Measurements from ENCODE around the gene LTBP3. TPM values are rescaled to one million over a fixed set of nuclear protein-coding genes. Genes with fewer than 3 reads are reported as not detected.
A peak's percentile ranks its signal among the peaks of the same experiment; 100 is the strongest.

Gene LTBP3
- total and polyA plus RNA-seq, 8 donors = 70.8 to 322 (median 239) TPM

DNA sequence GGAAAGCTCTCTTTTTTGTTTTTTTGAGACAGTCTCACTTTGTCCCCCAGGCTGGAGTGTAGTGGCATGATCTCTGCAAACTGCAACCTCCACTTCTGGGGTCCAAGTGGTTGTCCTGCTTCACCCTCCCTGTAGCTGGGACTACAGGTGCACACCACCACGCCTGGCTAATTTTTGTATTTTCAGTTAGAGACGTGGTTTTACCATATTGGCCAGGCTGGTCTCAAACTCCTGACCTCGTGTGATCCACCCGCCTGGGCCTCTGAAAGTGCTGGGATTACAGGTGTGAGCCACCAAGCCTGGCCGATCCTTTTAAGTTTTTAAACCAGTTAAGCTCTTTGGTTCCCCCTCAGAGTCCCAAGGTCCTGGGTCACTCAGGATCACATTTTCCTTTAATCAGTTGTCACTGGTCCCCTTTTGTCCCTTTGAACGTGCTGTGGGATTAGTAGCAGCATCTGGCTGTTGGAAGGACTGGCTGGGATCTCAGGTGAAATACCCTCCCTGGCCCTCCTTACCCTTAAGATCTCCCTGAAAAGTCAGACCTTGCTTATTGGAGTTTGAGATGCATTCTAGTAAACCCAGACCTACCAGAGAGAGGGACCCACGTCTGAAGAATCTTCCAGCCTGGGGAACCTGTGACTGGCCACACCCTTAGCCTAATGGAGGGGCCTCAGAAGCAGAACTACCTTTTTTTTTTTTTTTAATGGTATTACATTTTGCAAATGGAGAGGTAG lies 51.2 kb downstream of the LTBP3 start:
- Histone ChIP-seq H3K27ac (peak overlapping the region; percentile 98 to 99), H3K4me1 (peaks cover 3 to 57% of the 10 kb centered on the region in 2 donors), H3K27me3 (no peaks in the 10 kb centered on the region), H3K36me3 (peaks cover 0 to 50% of the 10 kb centered on the region in 2 donors), H3K9me3 (no peaks in the 10 kb centered on the region), H3K4me3 (peak overlapping the region in 1 of 2 donors; percentile 50)
- intact Hi-C loops (cut with DNase I) = loop anchor here in 1 of 2 donors (5.0 kb wide), 1 partner anchor 90 kb away; no protein-coding TSS in a partner anchor
- peak; percentile 43 for ATAC-seq
- peak in 2 of 4 donors; percentile 71 to 85 for DNase-seq
- TF ChIP-seq, protein P1, sequence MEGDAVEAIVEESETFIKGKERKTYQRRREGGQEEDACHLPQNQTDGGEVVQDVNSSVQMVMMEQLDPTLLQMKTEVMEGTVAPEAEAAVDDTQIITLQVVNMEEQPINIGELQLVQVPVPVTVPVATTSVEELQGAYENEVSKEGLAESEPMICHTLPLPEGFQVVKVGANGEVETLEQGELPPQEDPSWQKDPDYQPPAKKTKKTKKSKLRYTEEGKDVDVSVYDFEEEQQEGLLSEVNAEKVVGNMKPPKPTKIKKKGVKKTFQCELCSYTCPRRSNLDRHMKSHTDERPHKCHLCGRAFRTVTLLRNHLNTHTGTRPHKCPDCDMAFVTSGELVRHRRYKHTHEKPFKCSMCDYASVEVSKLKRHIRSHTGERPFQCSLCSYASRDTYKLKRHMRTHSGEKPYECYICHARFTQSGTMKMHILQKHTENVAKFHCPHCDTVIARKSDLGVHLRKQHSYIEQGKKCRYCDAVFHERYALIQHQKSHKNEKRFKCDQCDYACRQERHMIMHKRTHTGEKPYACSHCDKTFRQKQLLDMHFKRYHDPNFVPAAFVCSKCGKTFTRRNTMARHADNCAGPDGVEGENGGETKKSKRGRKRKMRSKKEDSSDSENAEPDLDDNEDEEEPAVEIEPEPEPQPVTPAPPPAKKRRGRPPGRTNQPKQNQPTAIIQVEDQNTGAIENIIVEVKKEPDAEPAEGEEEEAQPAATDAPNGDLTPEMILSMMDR (IDR thresholded peaks at IDR 0.05) = no peak

DNA sequence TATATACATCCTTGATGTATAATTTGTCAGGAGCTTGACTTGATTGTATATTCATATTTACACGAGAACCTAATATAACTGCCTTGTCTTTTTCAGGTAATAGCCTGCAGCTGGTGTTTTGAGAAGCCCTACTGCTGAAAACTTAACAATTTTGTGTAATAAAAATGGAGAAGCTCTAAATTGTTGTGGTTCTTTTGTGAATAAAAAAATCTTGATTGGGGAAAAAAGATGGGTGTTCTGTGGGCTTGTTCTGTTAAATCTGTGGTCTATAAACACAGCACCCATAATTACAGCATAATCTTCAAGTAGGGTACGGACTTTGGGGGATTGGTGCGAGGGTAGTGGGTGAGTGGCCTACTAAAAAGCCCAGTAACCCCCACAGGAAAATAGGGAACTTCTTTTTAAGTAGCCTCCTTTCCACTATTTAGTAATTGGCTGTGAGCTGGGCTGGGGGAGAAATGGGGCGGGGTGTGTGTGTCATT lies 51.8 kb downstream of the LTBP3 start:
- Histone ChIP-seq H3K9me3 (no peaks in the 10 kb centered on the region), H3K27me3 (no peaks in the 10 kb centered on the region), H3K27ac (peak overlapping the region; percentile 98 to 99), H3K4me3 (peak overlapping the region; percentile 50 to 77), H3K36me3 (peaks cover 4 to 56% of the 10 kb centered on the region in 2 donors), H3K4me1 (peaks cover 3 to 57% of the 10 kb centered on the region in 2 donors)
- no peak for ATAC-seq
- DNase-seq = peak in 1 of 4 donors; percentile 65
- TF ChIP-seq, protein P1 (IDR thresholded peaks at IDR 0.05) = no peak
- intact Hi-C loops (cut with DNase I) = loop anchor here in 1 of 2 donors (5.0 kb wide), 1 partner anchor 89 kb away; no protein-coding TSS in a partner anchor

DNA sequence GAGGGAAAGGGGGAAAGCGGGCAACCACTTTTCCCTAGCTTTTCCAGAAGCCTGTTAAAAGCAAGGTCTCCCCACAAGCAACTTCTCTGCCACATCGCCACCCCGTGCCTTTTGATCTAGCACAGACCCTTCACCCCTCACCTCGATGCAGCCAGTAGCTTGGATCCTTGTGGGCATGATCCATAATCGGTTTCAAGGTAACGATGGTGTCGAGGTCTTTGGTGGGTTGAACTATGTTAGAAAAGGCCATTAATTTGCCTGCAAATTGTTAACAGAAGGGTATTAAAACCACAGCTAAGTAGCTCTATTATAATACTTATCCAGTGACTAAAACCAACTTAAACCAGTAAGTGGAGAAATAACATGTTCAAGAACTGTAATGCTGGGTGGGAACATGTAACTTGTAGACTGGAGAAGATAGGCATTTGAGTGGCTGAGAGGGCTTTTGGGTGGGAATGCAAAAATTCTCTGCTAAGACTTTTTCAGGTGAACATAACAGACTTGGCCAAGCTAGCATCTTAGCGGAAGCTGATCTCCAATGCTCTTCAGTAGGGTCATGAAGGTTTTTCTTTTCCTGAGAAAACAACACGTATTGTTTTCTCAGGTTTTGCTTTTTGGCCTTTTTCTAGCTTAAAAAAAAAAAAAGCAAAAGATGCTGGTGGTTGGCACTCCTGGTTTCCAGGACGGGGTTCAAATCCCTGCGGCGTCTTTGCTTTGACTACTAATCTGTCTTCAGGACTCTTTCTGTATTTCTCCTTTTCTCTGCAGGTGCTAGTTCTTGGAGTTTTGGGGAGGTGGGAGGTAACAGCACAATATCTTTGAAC lies 52.5 kb downstream of the LTBP3 start:
- H3K9me3 ChIP-seq = no peaks in the 10 kb centered on the region
- intact Hi-C loops (cut with DNase I) = loop anchor here in 1 of 2 donors (5.0 kb wide), 1 partner anchor 88 kb away; no protein-coding TSS in a partner anchor

DNA sequence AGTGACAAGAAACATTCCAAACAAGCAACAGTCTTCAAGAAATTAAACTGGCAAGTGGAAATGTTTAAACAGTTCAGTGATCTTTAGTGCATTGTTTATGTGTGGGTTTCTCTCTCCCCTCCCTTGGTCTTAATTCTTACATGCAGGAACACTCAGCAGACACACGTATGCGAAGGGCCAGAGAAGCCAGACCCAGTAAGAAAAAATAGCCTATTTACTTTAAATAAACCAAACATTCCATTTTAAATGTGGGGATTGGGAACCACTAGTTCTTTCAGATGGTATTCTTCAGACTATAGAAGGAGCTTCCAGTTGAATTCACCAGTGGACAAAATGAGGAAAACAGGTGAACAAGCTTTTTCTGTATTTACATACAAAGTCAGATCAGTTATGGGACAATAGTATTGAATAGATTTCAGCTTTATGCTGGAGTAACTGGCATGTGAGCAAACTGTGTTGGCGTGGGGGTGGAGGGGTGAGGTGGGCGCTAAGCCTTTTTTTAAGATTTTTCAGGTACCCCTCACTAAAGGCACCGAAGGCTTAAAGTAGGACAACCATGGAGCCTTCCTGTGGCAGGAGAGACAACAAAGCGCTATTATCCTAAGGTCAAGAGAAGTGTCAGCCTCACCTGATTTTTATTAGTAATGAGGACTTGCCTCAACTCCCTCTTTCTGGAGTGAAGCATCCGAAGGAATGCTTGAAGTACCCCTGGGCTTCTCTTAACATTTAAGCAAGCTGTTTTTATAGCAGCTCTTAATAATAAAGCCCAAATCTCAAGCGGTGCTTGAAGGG lies 53.3 kb downstream of the LTBP3 start:
- H3K36me3 ChIP-seq = peaks cover 4 to 58% of the 10 kb centered on the region in 2 donors
- no peaks in the 10 kb centered on the region for H3K27me3 ChIP-seq
- DNase-seq = peak in 1 of 4 donors; percentile 52
- TF ChIP-seq, protein P1 (IDR thresholded peaks at IDR 0.05) = no peak
- H3K27ac ChIP-seq = peak overlapping the region; percentile 98 to 99
- intact Hi-C loops (cut with DNase I) = loop anchor here (5.0 kb wide), 2 partner anchors 83 to 88 kb away; partner anchors contain the start of gene NEAT1 (in 1 of the 2)
- peak overlapping the region; percentile 50 to 77 for H3K4me3 ChIP-seq
- H3K9me3 ChIP-seq = no peaks in the 10 kb centered on the region
- H3K4me1 ChIP-seq = peaks cover 3 to 46% of the 10 kb centered on the region in 2 donors
- no peak for ATAC-seq

More for the DNA sequence above, 52.5 kb downstream of the LTBP3 start:
- peak overlapping the region; percentile 98 to 99 for H3K27ac ChIP-seq
- ATAC-seq (no peak), DNase-seq (peak in 1 of 4 donors; percentile 63)
- H3K4me3 ChIP-seq = peak overlapping the region; percentile 50 to 77
- peaks cover 3 to 55% of the 10 kb centered on the region in 2 donors for H3K4me1 ChIP-seq
- peaks cover 4 to 58% of the 10 kb centered on the region in 2 donors for H3K36me3 ChIP-seq
- TF ChIP-seq, protein P1 (IDR thresholded peaks at IDR 0.05) = no peak
- H3K27me3 ChIP-seq = no peaks in the 10 kb centered on the region

Measured in left lung (tissue), 10 donors.